Measurements from ENCODE around the gene MYO15B.

- TF ChIP-seq CTCF (IDR thresholded peaks at IDR 0.05) (no peak), POLR2A (IDR thresholded peaks at IDR 0.05) (no peak)
Measured at GRCh38 chr17:75590849-75591721, 3.5 kb downstream of the MYO15B start.

Data from adrenal gland (tissue), 5 donors.